HUES6 (cell line): ENCODE data around the gene ANKZF1.

ENCODE experiments used
- H3K27ac ChIP-seq: 2 replicates; pipeline ENCODE4 v1.7.0; 2013; ENCODE audit warnings: low read depth, mild to moderate bottlenecking, low read length, inconsistent platforms
- H3K27me3 ChIP-seq: 2 replicates; pipeline ENCODE4 v1.6.1; 2013; ENCODE audit warnings: low read length; ENCODE audit not compliant: control insufficient read depth, insufficient read depth
- H3K36me3 ChIP-seq: 2 replicates; pipeline ENCODE4 v1.6.1; 2013; ENCODE audit warnings: low read length; ENCODE audit not compliant: control insufficient read depth, insufficient read depth
- H3K4me1 ChIP-seq: 2 replicates; pipeline ENCODE4 v1.6.1; 2013; ENCODE audit warnings: low read length; ENCODE audit not compliant: control insufficient read depth, insufficient read depth
- H3K4me3 ChIP-seq: 2 replicates; pipeline ENCODE4 v1.5.1; 2013; ENCODE audit warnings: low read depth, low read length
- H3K9ac ChIP-seq: one replicate; pipeline ENCODE4 v1.6.1; 2013; ENCODE audit warnings: mild to moderate bottlenecking, low read length
- H3K9me3 ChIP-seq: 2 replicates; pipeline ENCODE4 v1.6.1; 2013; ENCODE audit warnings: low read depth, low read length; ENCODE audit not compliant: control insufficient read depth, insufficient read depth

The ANKZF1 gene

DNA sequence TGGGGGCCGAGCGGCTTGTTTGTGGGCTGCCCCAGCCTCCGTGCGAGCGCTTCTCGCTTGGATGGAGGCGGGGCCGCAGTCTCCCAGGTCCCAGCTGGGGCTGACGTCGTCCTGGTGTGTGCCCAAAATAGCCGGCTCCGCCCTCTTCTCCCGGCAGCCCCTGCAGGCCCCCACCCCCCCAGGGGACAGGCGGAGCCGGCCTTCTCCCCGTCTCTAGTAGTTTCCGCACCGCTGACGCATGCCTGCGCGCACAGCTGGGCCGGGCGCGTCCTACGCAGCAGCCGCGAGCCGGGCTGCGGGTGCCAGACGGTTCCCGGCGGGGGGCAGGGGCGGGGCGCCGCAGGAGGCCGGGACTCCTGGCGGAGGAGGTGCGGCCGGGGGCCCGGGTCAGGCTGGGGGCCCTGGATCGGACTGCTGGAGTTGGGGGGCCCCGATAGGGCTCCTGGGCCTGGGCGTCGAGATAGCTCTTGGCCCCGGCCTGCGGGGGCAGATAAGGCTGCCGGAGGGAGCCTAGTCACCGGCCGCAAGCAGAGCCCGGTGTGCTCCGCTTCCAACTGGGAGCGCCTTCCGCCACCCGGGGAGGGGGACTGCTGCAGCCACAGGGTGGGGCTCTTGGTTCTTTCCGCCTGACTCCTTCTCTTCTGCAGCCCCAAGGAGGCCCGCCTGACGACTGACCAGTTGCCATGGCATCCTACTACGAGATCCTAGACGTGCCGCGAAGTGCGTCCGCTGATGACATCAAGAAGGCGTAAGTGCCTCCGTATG lies 49.7 kb downstream of the ANKZF1 start, which contains the start of gene DNAJB2:
TSS of gene DNAJB2 (plus strand) at position 216 of the 765 bp plus-strand sequence. CDS start at position 684, 468 bp downstream.
- Histone ChIP-seq H3K27ac (peak within 1 kb of the TSS; percentile 83; the same call in 1 of the 2 replicates), H3K9ac (peak within 1 kb of the TSS; percentile 82), H3K27me3 (no peaks in the 10 kb centered on the region), H3K36me3 (peaks cover 17% of the 10 kb centered on the region), H3K4me1 (peaks cover 30% of the 10 kb centered on the region), H3K4me3 (peak within 1 kb of the TSS; percentile 71), H3K9me3 (no peaks in the 10 kb centered on the region)

DNA sequence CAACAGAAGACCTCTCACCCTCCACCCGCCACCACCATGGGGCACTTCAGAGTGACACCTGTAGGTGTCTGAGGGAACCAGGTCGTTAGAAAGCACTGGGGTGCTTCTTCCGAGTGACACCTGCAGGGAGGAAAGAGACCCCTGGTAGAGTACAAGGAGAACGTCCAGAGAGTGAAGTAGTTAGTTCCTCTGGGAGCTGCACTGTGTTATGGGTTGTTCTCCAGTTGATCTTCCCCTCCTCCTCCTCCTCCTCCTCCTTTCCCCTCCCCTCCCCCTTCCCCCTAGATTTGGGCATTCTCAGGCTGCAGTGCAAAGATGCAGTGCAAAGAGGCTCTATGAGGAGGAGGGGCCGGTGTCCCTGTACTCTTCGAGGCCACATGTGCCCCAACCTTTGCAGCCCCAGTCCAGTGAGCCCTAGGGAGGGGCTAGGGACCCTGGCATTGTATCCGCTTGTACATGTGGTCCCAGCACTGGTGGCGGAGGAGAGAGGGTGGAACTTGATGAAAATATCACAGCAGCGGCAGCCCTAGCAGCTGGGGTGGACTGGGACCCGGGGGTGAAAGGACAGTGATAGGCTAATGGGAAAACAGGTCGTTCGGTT lies 50.4 kb downstream of the ANKZF1 start:
- peaks cover 24% of the 10 kb centered on the region for H3K4me1 ChIP-seq
- peaks cover 24% of the 10 kb centered on the region for H3K36me3 ChIP-seq
- H3K9me3 ChIP-seq = no peaks in the 10 kb centered on the region
- peak overlapping the region; percentile 82 for H3K9ac ChIP-seq
- H3K27ac ChIP-seq = peak overlapping the region; percentile 83; the same call in 1 of the 2 replicates
- no peaks in the 10 kb centered on the region for H3K27me3 ChIP-seq
- peak overlapping the region; percentile 71 for H3K4me3 ChIP-seq

DNA sequence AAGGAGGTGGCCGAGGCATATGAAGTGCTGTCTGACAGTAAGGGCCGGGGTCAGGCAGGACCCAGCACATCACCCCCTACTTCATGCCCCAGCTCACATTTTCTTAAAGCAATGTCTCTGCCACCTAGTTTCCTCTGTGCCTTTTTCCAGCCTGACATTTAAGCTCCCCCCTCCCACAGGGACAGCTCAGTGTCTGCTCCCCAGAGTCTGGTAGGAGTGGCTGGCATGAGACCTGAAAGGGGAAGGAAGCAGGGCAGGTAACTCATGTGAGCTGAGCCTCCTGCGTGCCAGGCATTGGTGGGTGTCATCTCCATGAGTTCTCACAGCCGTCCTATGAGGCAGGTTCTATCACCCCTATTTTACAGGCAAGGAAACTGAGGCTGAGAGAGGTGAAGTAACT lies 51.0 kb downstream of the ANKZF1 start:
- Histone ChIP-seq H3K9ac (no peak overlapping the region), H3K4me1 (peaks cover 25% of the 10 kb centered on the region), H3K27ac (no peak overlapping the region), H3K27me3 (no peaks in the 10 kb centered on the region), H3K4me3 (no peak overlapping the region), H3K9me3 (no peaks in the 10 kb centered on the region), H3K36me3 (peaks cover 24% of the 10 kb centered on the region)

DNA sequence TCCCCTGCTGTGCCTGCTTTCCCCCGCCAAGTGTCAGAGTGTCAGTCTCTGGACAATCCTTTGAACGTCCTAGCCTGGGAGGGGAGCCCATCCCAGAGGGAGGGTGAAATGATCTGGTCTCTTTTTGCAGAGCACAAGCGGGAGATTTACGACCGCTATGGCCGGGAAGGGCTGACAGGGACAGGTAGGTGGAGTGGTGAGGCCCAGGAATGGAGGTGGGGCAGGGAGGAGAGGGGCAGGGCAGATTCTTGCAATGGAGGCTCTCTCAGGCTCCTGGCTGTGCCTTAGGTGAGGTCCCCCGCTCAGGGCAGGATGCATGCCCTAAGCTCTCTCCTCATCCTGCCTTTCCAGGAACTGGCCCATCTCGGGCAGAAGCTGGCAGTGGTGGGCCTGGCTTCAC lies 52.0 kb downstream of the ANKZF1 start:
- Histone ChIP-seq H3K36me3 (peaks cover 24% of the 10 kb centered on the region), H3K9ac (no peak overlapping the region), H3K27ac (no peak overlapping the region)

DNA sequence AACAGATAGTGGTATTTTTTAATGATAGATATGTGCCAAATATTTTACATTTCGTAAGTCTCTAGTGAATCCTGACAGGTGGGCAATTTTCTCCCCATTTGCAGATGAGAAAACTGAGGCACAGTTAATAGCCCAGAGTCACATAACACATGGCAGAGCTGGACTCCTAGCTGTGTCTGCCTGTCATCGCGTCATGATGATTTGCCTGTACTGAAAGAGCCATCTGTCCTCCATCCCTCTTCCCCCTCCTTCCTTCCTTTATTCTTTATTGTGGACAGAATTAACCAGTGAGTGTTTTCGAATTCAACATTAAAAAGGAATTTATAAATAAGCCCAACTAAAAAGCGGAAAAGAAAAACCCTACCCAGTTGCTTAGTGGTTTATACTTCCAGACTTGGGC lies 52.8 kb downstream of the ANKZF1 start:
- Histone ChIP-seq H3K4me1 (peaks cover 32% of the 10 kb centered on the region), H3K9ac (no peak overlapping the region), H3K27me3 (no peaks in the 10 kb centered on the region), H3K4me3 (no peak overlapping the region), H3K36me3 (peaks cover 24% of the 10 kb centered on the region), H3K9me3 (no peaks in the 10 kb centered on the region), H3K27ac (no peak overlapping the region)

More for the DNA sequence above, 52.0 kb downstream of the ANKZF1 start:
- peaks cover 31% of the 10 kb centered on the region for H3K4me1 ChIP-seq
- no peaks in the 10 kb centered on the region for H3K9me3 ChIP-seq
- no peaks in the 10 kb centered on the region for H3K27me3 ChIP-seq
- H3K4me3 ChIP-seq = no peak overlapping the region

DNA sequence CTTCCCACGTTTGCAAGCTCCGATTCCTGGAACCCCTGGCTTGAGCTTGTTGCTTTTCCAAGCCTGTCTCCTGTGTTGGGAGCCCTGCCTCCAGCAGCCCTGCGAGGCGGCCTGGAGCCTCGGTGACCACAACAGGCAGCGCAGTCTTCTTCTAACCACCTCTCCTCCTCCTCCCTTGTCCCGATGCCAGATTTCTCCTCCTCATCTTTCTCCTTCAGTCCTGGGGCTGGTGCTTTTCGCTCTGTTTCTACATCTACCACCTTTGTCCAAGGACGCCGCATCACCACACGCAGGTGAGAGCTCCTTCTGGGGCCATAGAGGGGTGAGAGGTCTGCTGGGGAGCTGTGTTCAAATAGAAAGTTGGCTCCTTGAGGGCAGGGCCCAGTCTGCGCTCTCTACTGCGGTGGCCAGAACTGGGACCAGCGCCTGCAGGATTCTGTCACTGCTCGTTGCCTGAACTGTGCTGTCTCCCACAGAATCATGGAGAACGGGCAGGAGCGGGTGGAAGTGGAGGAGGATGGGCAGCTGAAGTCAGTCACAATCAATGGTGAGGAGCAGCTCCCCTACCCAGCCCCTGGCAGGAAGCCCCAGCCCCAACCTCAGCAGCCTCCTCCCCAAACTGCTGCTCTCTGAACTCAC lies 53.5 kb downstream of the ANKZF1 start:
- Histone ChIP-seq H3K4me1 (peaks cover 27% of the 10 kb centered on the region), H3K9me3 (no peaks in the 10 kb centered on the region), H3K27me3 (no peaks in the 10 kb centered on the region), H3K9ac (no peak overlapping the region), H3K36me3 (peaks cover 24% of the 10 kb centered on the region), H3K4me3 (no peak overlapping the region), H3K27ac (no peak overlapping the region)

DNA sequence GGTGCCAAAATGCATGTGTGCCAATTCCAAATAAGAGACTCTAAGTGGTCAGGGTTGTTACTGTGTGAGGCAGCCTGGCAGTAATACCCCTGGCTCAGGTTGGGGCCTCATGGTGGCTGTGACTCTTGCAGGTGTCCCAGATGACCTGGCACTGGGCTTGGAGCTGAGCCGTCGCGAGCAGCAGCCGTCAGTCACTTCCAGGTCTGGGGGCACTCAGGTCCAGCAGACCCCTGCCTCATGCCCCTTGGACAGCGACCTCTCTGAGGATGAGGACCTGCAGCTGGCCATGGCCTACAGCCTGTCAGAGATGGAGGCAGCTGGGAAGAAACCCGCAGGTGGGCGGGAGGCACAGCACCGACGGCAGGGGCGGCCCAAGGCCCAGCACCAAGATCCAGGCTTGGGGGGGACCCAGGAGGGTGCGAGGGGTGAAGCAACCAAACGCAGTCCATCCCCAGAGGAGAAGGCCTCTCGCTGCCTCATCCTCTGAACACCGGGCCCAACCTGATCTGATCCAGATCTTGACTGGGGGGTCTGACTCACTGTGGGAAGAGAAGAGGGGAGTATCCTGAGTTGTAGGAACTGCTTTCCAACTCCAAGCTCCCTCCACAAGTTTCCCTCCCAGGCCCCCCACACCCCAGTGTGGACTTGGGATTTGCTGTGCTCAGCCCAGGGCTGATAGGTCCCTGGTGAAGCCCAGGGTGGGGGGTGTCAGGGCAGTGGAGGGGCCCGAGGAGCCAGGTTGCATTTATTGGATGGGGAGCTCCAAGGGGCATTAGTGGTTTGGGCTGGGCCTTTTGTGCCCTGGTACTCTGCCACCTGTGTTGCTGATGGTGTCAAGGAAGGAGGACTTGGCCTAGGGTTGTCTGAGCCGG lies 55.1 kb downstream of the ANKZF1 start:
- Histone ChIP-seq H3K9ac (no peak overlapping the region), H3K36me3 (peaks cover 24% of the 10 kb centered on the region)

DNA sequence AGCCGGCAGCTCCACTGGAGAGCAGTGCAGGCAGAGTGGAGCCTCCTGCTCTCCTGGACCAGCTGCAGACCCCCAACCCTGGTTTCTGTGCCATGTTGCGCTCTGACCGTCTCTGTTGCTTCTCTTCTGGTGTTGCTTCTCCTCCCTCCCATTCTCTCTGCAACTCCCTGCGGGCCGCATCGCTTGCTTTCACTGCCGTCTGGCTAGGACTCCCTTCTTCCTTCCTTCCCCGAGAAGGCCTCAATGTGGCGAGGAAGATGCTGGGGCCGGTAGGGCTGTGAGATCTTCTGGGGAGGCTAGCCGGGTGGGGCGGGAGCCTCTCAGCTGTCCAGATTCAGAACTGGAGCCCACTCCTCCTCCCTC lies 55.7 kb downstream of the ANKZF1 start:
- Histone ChIP-seq H3K4me1 (peaks cover 13% of the 10 kb centered on the region), H3K9me3 (no peaks in the 10 kb centered on the region), H3K36me3 (peaks cover 24% of the 10 kb centered on the region), H3K27ac (no peak overlapping the region), H3K9ac (no peak overlapping the region), H3K4me3 (no peak overlapping the region), H3K27me3 (no peaks in the 10 kb centered on the region)

More for the DNA sequence above, 55.1 kb downstream of the ANKZF1 start:
- Histone ChIP-seq H3K4me1 (peaks cover 19% of the 10 kb centered on the region), H3K4me3 (no peak overlapping the region), H3K27me3 (no peaks in the 10 kb centered on the region), H3K27ac (no peak overlapping the region), H3K9me3 (no peaks in the 10 kb centered on the region)

DNA sequence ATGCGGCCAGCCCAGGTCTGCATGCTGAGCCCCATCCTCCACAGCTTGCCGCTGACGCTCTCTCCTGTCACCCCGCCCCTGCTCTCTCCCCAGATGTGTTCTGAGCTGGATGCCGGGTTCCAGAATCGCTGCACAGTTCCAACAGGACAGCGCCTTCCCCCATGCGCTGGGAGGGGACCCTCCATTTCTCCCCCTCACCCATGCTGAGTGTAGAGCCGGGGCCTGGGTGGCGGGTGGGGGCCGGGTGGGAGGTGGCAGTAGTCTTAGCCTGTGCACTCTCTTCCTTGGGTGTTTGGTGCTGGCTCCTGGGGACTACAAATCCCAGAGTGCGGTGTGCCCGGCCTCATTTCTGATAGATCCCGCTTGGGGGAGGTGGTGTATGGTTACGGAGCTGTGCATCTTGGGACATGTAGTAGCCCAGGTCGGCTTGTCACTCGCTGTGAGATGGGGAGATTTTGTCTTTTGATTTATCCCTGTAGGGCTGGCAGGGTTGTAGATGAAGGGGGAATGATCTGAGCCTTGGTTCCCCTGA lies 56.4 kb downstream of the ANKZF1 start:
- Histone ChIP-seq H3K4me1 (peaks cover 11% of the 10 kb centered on the region), H3K36me3 (peaks cover 24% of the 10 kb centered on the region), H3K27me3 (no peaks in the 10 kb centered on the region), H3K27ac (no peak overlapping the region), H3K9ac (no peak overlapping the region), H3K9me3 (no peaks in the 10 kb centered on the region), H3K4me3 (0 out of 2 replicates have a peak overlapping the region, but pooled peaks have one; percentile 21)
